Mucosa of descending colon (tissue), 3 donors: ENCODE data around the gene SLC39A1. TPM values are rescaled to one million over a fixed set of nuclear protein-coding genes. Genes with fewer than 3 reads are reported as not detected.

ENCODE experiments used
- ATAC-seq: fragments of 200-7000 bp; cut with Tn5 transposase; one replicate; pipeline ENCODE4 v1.9.1; 2020; ENCODE audit warnings: mild to moderate bottlenecking, moderate library complexity
- DNase-seq, 3 donors: peaks; one replicate each; pipeline ENCODE4 v3.0.0-alpha.2; 2020
- H3K36me3 ChIP-seq: fragments of 200-600 bp; one replicate; pipeline ENCODE4 v1.8.0; 2021; ENCODE audit warnings: low read depth, mild to moderate bottlenecking
- H3K4me1 ChIP-seq: fragments of 200-600 bp; one replicate; pipeline ENCODE4 v1.8.0; 2021; ENCODE audit warnings: low read depth, mild to moderate bottlenecking
- H3K4me3 ChIP-seq: fragments of 200-600 bp; one replicate; pipeline ENCODE4 v1.8.0; 2021; ENCODE audit warnings: mild to moderate bottlenecking
- H3K9me3 ChIP-seq: fragments of 200-600 bp; one replicate; pipeline ENCODE4 v1.8.0; 2021; ENCODE audit warnings: mild to moderate bottlenecking
- CTCF ChIP-seq: fragments of 200-600 bp; IDR thresholded peaks from one replicate; pipeline ENCODE4 v1.8.0; 2022; ENCODE audit warnings: antibody characterized with exemption, mild to moderate bottlenecking
- intact Hi-C, 2 donors: fragments of 100-400 bp; cut with DNase I in 1 of 2; cut with micrococcal nuclease in 1 of 2; formaldehyde crosslinking; loops; one replicate each; pipeline versions ENCODE4 v1.11.0 to v1.11.1; 2022; cut with DNase I, micrococcal nuclease
- total RNA-seq, 3 donors: library from RNA; stranded (reverse); fragmentation: NEBNext Ultra II Directional in 2 of 3; extraction: Animal tissue kit (Norgen Biotek cat#: 25700) in 2 of 3; gene quantifications; one replicate each; pipeline versions ENCODE4 v1.2.1 to v1.2.4, GENCODE V29; 2021 to 2023
- donor health status: DM: no; HTN: no; CAD: no; lungs with moderate emphysema.
- donor health status: DM: no; HTN: no; CAD: no.
- donor health status: DM: no; HTN: yes; CAD: no.

The SLC39A1 gene
- total RNA-seq, 3 donors from 2014 or later = 66.7 to 74.7 (median 66.7) TPM

GRCh38 chr1:153963850-153964331 is 554 bp upstream of the SLC39A1 start:
- intact Hi-C loops = no loop called here
- H3K4me1 ChIP-seq = peaks cover 47% of the 10 kb centered on the region
- ATAC-seq = peak; percentile 9

GRCh38 chr1:153962088-153963029 is 978 bp downstream of the SLC39A1 start:
- no peaks in the 10 kb centered on the region for H3K9me3 ChIP-seq
- DNase-seq (peak in 1 of 3 donors; percentile 53), ATAC-seq (peak; percentile 4)
- H3K36me3 ChIP-seq = no peaks in the 10 kb centered on the region
- no peak for TF ChIP-seq CTCF
- intact Hi-C loops = no loop called here
- peak overlapping the region; percentile 66 for H3K4me3 ChIP-seq
- peaks cover 45% of the 10 kb centered on the region for H3K4me1 ChIP-seq

More at GRCh38 chr1:153963850-153964331, 554 bp upstream of the SLC39A1 start:
- no peaks in the 10 kb centered on the region for H3K36me3 ChIP-seq
- TF ChIP-seq CTCF = no peak
- peak overlapping the region; percentile 66 for H3K4me3 ChIP-seq
- H3K9me3 ChIP-seq = no peaks in the 10 kb centered on the region
- peak; percentile 69 to 79 (median 74) for DNase-seq

GRCh38 chr1:153961421-153961820 is 1.9 kb downstream of the SLC39A1 start:
- H3K4me1 ChIP-seq = peaks cover 52% of the 10 kb centered on the region
- no peak for TF ChIP-seq CTCF
- H3K4me3 ChIP-seq = no peak overlapping the region
- ATAC-seq = no peak
- intact Hi-C loops = no loop called here
- H3K36me3 ChIP-seq = no peaks in the 10 kb centered on the region
- no peak for DNase-seq
- H3K9me3 ChIP-seq = no peaks in the 10 kb centered on the region

GRCh38 chr1:153960206-153960605 is 3.1 kb downstream of the SLC39A1 start:
- TF ChIP-seq CTCF = no peak
- H3K9me3 ChIP-seq = no peaks in the 10 kb centered on the region
- peaks cover 50% of the 10 kb centered on the region for H3K4me1 ChIP-seq
- intact Hi-C loops = no loop called here
- DNase-seq (peak in 1 of 3 donors; percentile 44), ATAC-seq (no peak)
- H3K36me3 ChIP-seq = no peaks in the 10 kb centered on the region
- H3K4me3 ChIP-seq = no peak overlapping the region

GRCh38 chr1:153959454-153959853 is 3.9 kb downstream of the SLC39A1 start:
- ATAC-seq (no peak), DNase-seq (no peak)
- intact Hi-C loops = no loop called here
- no peak for TF ChIP-seq CTCF
- Histone ChIP-seq H3K4me1 (peaks cover 44% of the 10 kb centered on the region), H3K36me3 (no peaks in the 10 kb centered on the region), H3K9me3 (no peaks in the 10 kb centered on the region), H3K4me3 (no peak overlapping the region)
